Endothelial cell (in vitro differentiated cells): ENCODE measurements around the gene C20orf144. TPM values are rescaled to one million over a fixed set of nuclear protein-coding genes. Genes with fewer than 3 reads are reported as not detected.
A peak's percentile ranks its signal among the peaks of the same experiment; 100 is the strongest.
"Not testable (repeated sequence)": the region's sequence is repeated elsewhere in the genome, so short reads cannot be mapped to it uniquely, and the experiment has no call there.

Experiments
- DNase-seq: peaks from one replicate; pipeline ENCODE4 v3.0.0; 2021; ENCODE audit warnings: low spot score
- H3K27ac Mint-ChIP-seq: one replicate; pipeline ENCODE4 v1.8.0; 2021; ENCODE audit warnings: mixed read lengths, inconsistent platforms; ENCODE audit not compliant: unreplicated experiment
- H3K27me3 Mint-ChIP-seq: one replicate; pipeline ENCODE4 v1.8.0; 2021; ENCODE audit warnings: mild to moderate bottlenecking, moderate library complexity, mixed read lengths, inconsistent platforms; ENCODE audit not compliant: unreplicated experiment
- H3K36me3 Mint-ChIP-seq: one replicate; pipeline ENCODE4 v1.8.0; 2021; ENCODE audit warnings: mild to moderate bottlenecking, low read depth, mixed read lengths, inconsistent platforms; ENCODE audit not compliant: unreplicated experiment
- H3K4me1 Mint-ChIP-seq: one replicate; pipeline ENCODE4 v1.8.0; 2021; ENCODE audit warnings: mild to moderate bottlenecking, mixed read lengths, inconsistent platforms; ENCODE audit not compliant: unreplicated experiment
- H3K4me3 Mint-ChIP-seq: one replicate; pipeline ENCODE4 v1.8.0; 2021; ENCODE audit warnings: mild to moderate bottlenecking, mixed read lengths, inconsistent platforms; ENCODE audit not compliant: unreplicated experiment
- H3K9me3 Mint-ChIP-seq: one replicate; pipeline ENCODE4 v1.8.0; 2021; ENCODE audit warnings: mixed read lengths, inconsistent platforms; ENCODE audit not compliant: unreplicated experiment
- CTCF ChIP-seq: fragments of 200-600 bp; sonication (generic); IDR thresholded peaks from one replicate; pipeline ENCODE4 v1.5.0; 2021; ENCODE audit warnings: antibody characterized with exemption; ENCODE audit not compliant: unreplicated experiment
- total RNA-seq: library from RNA; stranded (reverse); fragmentation: NEBNext Ultra II Directional; extraction: Animal tissue kit (Norgen Biotek cat#: 25700); gene quantifications from one replicate; pipeline ENCODE4 v1.2.1, GENCODE V29; 2021; ENCODE audit not compliant: unreplicated experiment

Gene C20orf144
- total RNA-seq, 1 donor from 2014 or later = not detected

GRCh38 chr20:33645396-33645795 lies 16.7 kb upstream of the C20orf144 start:
- H3K4me3 Mint-ChIP-seq = peak overlapping the region; percentile 56
- no peak overlapping the region for H3K27ac Mint-ChIP-seq
- H3K36me3 Mint-ChIP-seq = peaks cover 11% of the 10 kb centered on the region
- H3K27me3 Mint-ChIP-seq = peaks cover 7% of the 10 kb centered on the region
- no peaks in the 10 kb centered on the region for H3K4me1 Mint-ChIP-seq
- H3K9me3 Mint-ChIP-seq = no peaks in the 10 kb centered on the region
- TF ChIP-seq CTCF = no peak
- no peak for DNase-seq

GRCh38 chr20:33646191-33646590 lies 15.9 kb upstream of the C20orf144 start:
- Mint-ChIP-seq H3K36me3 (peaks cover 11% of the 10 kb centered on the region), H3K27me3 (peaks cover 7% of the 10 kb centered on the region), H3K9me3 (no peaks in the 10 kb centered on the region), H3K4me3 (no peak overlapping the region), H3K27ac (no peak overlapping the region), H3K4me1 (no peaks in the 10 kb centered on the region)
- DNase-seq = no peak
- no peak for TF ChIP-seq CTCF

- DNase-seq, H3K27ac Mint-ChIP-seq: not testable (repeated sequence)
Observed at GRCh38 chr20:33646959-33647602, 15.0 kb upstream of the C20orf144 start.

GRCh38 chr20:33647603-33648395 lies 14.3 kb upstream of the C20orf144 start:
- Mint-ChIP-seq H3K9me3 (no peaks in the 10 kb centered on the region), H3K4me1 (no peaks in the 10 kb centered on the region), H3K36me3 (peaks cover 11% of the 10 kb centered on the region), H3K27ac (no peak overlapping the region), H3K4me3 (no peak overlapping the region), H3K27me3 (peaks cover 11% of the 10 kb centered on the region)
- no peak for TF ChIP-seq CTCF
- DNase-seq = no peak

More at GRCh38 chr20:33646959-33647602, 15.0 kb upstream of the C20orf144 start:
- H3K36me3 Mint-ChIP-seq = peaks cover 11% of the 10 kb centered on the region
- not testable (repeated sequence) for H3K4me1 Mint-ChIP-seq, H3K27me3 Mint-ChIP-seq, H3K4me3 Mint-ChIP-seq, H3K9me3 Mint-ChIP-seq

GRCh38 chr20:33648396-33649004 lies 13.6 kb upstream of the C20orf144 start:
- Mint-ChIP-seq H3K4me1 (no peaks in the 10 kb centered on the region), H3K9me3 (no peaks in the 10 kb centered on the region), H3K4me3 (no peak overlapping the region), H3K27ac (no peak overlapping the region), H3K27me3 (peaks cover 8% of the 10 kb centered on the region), H3K36me3 (peaks cover 11% of the 10 kb centered on the region)
- no peak for DNase-seq
- no peak for TF ChIP-seq CTCF
